ENCODE measurements around the gene NID1. TPM values are rescaled to one million over a fixed set of nuclear protein-coding genes. Genes with fewer than 3 reads are reported as not detected.

Gene NID1
- polyA plus RNA-seq, 1 donor = 76.0 TPM

DNA sequence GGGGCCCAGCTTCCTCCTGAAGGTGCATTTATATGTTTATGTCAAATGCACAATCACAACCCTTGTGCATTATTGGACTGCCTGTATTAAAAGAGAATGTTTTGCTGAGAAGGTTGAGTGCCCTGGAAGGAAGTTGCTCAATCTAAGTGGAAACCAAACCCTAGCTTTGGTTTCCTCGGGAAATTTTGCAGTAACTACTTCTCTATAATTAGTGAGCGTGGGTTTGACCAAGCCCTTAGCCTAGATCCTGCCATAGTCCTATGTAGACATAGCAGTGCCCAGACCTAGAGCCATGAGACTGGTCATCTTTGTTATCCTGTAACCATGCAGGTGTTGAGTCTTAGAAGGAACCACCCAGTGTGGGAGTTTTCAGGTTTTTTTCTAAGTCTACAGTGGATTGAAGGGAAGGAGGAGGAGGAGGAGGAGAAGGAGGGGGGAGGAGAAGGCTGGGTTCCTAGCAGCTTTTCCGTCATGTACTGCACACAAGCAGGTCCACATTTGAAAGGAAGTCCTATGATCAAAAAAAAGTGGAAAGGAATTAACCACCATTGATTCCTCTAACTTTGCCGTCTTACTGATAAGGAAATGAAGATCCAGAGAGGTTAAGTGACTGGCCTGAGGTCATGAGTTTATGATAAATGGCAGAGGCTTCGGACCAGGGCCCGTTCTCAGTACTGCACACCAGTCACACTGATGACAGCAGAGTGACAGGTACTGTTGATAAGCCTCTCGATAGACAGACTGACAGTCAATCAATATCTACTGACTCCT lies 126.0 kb downstream of the NID1 start:
- Histone ChIP-seq H3K4me1 (ENCODE audit: control insufficient read depth, insufficient read depth, low read length) (no peaks in the 10 kb centered on the region), H3K9me3 (ENCODE audit: control insufficient read depth, low read depth, low read length) (no peaks in the 10 kb centered on the region), H3K4me3 (ENCODE audit: low read length) (no peak overlapping the region), H3K27ac (ENCODE audit: low read length) (no peak overlapping the region), H3K27me3 (ENCODE audit: control insufficient read depth, insufficient read depth, low read length) (no peaks in the 10 kb centered on the region), H3K36me3 (ENCODE audit: control insufficient read depth, insufficient read depth, low read length) (no peaks in the 10 kb centered on the region)
- no peak for DNase-seq
- no CpG with 5 or more reads among the region's 7 CpGs for WGBS (ENCODE audit: insufficient coverage, low lambda C conversion rate)

DNA sequence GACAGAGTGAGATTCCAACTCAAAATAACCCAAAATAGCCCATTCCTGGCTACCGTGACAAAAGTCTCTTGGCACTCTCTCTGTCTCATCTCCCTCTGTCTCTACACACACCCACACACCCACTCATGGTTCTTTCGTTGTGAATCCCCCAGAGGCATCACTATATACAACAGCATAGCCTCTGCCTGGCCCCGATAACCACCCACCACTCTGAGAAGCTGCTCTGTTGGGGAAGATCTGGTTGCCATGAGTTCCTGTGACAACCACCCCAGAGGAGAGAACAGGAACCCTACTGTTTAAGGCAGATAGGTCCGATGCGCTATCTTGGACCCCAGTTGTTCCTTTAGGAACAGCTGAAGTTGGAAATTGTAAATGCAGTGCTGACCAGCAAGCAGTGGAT lies 127.8 kb downstream of the NID1 start:
- no peak overlapping the region for H3K27ac ChIP-seq (ENCODE audit: low read length)
- H3K27me3 ChIP-seq (ENCODE audit: control insufficient read depth, insufficient read depth, low read length) = no peaks in the 10 kb centered on the region
- H3K9me3 ChIP-seq (ENCODE audit: control insufficient read depth, low read depth, low read length) = no peaks in the 10 kb centered on the region
- no peak for DNase-seq
- H3K4me3 ChIP-seq (ENCODE audit: low read length) = no peak overlapping the region
- H3K36me3 ChIP-seq (ENCODE audit: control insufficient read depth, insufficient read depth, low read length) = no peaks in the 10 kb centered on the region
- WGBS (ENCODE audit: insufficient coverage, low lambda C conversion rate) = no CpG with 5 or more reads among the region's 5 CpGs
- no peaks in the 10 kb centered on the region for H3K4me1 ChIP-seq (ENCODE audit: control insufficient read depth, insufficient read depth, low read length)

DNA sequence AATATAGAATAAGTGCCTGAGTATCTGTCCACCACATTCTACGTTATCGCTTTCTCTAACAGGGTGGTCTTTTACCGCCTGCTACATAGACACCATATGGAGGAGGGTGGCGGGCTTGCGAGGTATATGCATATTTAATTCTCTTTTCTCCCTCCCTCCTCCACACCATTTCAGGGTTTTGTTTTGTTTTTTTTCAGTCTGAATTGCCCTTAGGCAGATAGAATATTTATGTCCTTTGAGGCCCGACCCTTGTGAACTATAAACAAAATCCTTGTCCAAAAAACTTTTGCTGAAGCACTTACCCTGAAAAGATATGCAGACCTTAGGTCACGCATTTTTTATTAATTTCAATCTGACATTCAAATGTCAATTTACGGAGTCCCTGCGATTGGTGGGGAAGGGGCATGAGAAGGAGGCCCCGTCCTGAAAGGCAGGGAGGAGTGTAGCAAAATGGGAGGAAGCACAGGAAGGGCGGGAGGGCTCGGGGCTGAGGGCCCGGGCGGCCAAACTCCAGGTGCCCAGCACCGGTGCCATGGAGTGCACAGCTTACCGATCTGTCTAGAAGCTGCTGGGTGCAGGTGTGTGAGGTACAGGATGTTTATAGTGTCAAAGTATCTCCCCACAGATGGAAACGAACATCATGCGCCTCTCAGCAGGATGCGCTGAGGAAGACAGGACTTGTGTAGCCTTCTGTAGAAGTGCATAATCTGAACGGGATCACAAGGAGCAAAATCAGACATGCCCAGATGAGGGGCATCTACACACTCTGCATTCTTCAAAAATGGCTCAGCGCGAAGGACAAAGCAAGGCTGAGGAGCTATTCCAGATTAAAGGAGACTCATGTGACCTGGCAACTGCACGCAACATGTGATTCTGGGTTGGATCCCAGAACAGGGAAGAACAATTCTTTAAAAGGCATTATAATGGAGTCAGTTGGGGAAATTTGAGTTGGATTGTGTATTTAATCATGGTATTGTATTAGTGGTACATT lies 129.4 kb downstream of the NID1 start:
- H3K4me1 ChIP-seq (ENCODE audit: control insufficient read depth, insufficient read depth, low read length) = no peaks in the 10 kb centered on the region
- no peaks in the 10 kb centered on the region for H3K36me3 ChIP-seq (ENCODE audit: control insufficient read depth, insufficient read depth, low read length)
- no peak overlapping the region for H3K27ac ChIP-seq (ENCODE audit: low read length)
- peaks cover 3% of the 10 kb centered on the region for H3K27me3 ChIP-seq (ENCODE audit: control insufficient read depth, insufficient read depth, low read length)
- DNase-seq = no peak
- no peak overlapping the region for H3K4me3 ChIP-seq (ENCODE audit: low read length)
- no peaks in the 10 kb centered on the region for H3K9me3 ChIP-seq (ENCODE audit: control insufficient read depth, low read depth, low read length)
- WGBS (ENCODE audit: insufficient coverage, low lambda C conversion rate) = 57% methylated on average over 1 of the region's 23 CpGs

DNA sequence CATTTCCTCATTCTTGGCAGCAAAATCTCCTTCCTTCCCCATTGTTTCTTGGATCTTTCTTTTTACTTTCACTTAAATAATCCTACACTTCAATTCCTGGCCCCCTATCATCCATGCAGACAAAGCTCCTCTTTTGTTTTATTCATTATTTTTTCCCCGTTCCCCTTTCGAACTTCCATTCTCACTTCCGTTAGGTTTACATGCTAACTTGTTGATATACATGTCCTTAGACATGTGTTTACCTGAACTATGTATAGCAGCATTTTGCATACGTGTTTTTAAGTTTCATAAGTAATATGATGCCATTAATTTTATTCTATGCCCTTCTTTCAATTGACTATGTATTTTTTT lies 131.1 kb downstream of the NID1 start:
- DNase-seq = no peak
- Histone ChIP-seq H3K9me3 (ENCODE audit: control insufficient read depth, low read depth, low read length) (no peaks in the 10 kb centered on the region), H3K36me3 (ENCODE audit: control insufficient read depth, insufficient read depth, low read length) (no peaks in the 10 kb centered on the region), H3K4me3 (ENCODE audit: low read length) (no peak overlapping the region), H3K27me3 (ENCODE audit: control insufficient read depth, insufficient read depth, low read length) (peaks cover 3% of the 10 kb centered on the region), H3K27ac (ENCODE audit: low read length) (no peak overlapping the region), H3K4me1 (ENCODE audit: control insufficient read depth, insufficient read depth, low read length) (no peaks in the 10 kb centered on the region)
- WGBS (ENCODE audit: insufficient coverage, low lambda C conversion rate) = 84% methylated on average over 4 of the region's 4 CpGs

DNA sequence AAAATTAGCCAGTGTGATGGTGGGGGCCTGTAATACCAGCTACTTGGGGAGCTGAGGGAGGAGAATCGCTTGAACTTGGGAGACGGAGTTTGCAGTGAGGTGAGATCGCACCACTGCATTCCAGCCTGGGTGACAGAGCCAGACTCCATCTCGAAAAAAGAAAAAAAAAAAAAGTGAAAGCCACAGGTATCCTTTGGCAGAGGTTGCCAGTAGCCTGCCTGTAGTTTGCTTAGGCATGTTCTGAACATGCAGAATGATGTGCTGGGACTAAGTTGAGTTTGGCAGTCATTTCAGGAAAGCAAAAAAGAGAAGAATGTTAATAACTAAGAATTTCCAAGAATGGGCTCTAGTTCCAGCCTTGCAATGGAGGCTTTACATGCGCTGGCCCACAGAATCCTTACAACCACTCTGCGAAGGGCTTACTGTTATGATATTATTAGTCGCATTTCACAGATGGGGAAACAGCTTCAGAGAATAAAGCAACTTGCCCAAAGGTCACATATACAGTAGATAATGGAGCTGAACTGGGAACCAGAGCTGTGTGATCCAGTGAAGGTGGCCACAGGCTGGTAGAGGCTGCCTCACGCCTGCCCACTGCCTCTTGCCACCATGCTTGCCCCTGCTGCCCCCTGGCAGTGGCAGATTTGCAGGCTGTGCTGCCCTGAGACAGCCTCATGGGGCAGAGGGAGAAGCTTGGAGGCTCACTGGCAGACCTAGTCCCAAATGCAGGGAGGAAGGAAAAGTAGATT lies 131.7 kb downstream of the NID1 start:
- no peak for DNase-seq
- Histone ChIP-seq H3K27me3 (ENCODE audit: control insufficient read depth, insufficient read depth, low read length) (peaks cover 3% of the 10 kb centered on the region), H3K27ac (ENCODE audit: low read length) (no peak overlapping the region), H3K9me3 (ENCODE audit: control insufficient read depth, low read depth, low read length) (no peaks in the 10 kb centered on the region), H3K4me3 (ENCODE audit: low read length) (no peak overlapping the region), H3K4me1 (ENCODE audit: control insufficient read depth, insufficient read depth, low read length) (no peaks in the 10 kb centered on the region), H3K36me3 (ENCODE audit: control insufficient read depth, insufficient read depth, low read length) (no peaks in the 10 kb centered on the region)
- WGBS (ENCODE audit: insufficient coverage, low lambda C conversion rate) = 100% methylated on average over 2 of the region's 8 CpGs

DNA sequence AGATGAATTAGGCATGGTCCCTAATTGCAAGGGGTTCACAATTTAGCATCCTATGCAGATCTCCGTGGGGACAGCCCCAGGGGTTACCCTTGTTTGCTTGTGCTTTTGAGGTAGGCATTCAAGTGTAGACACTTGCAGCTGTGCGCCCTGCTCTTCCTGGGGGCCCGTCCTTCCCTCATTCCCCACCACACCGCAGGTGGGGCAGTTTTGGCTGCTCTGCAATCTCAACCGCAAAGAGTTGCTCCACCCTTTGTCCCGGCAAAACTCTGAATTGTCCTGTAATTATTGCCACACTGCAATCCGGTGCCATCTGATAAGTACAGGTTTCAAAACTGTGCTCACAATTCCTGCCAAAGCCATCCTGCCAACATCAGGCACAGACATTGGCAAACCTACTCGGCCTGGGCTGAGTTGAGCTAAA lies 132.8 kb downstream of the NID1 start:
- no peak overlapping the region for H3K27ac ChIP-seq (ENCODE audit: low read length)
- peaks cover 3% of the 10 kb centered on the region for H3K27me3 ChIP-seq (ENCODE audit: control insufficient read depth, insufficient read depth, low read length)
- H3K4me3 ChIP-seq (ENCODE audit: low read length) = no peak overlapping the region
- no peaks in the 10 kb centered on the region for H3K36me3 ChIP-seq (ENCODE audit: control insufficient read depth, insufficient read depth, low read length)
- DNase-seq = no peak
- no peaks in the 10 kb centered on the region for H3K9me3 ChIP-seq (ENCODE audit: control insufficient read depth, low read depth, low read length)
- WGBS (ENCODE audit: insufficient coverage, low lambda C conversion rate) = 73% methylated on average over 3 of the region's 8 CpGs
- H3K4me1 ChIP-seq (ENCODE audit: control insufficient read depth, insufficient read depth, low read length) = no peaks in the 10 kb centered on the region

DNA sequence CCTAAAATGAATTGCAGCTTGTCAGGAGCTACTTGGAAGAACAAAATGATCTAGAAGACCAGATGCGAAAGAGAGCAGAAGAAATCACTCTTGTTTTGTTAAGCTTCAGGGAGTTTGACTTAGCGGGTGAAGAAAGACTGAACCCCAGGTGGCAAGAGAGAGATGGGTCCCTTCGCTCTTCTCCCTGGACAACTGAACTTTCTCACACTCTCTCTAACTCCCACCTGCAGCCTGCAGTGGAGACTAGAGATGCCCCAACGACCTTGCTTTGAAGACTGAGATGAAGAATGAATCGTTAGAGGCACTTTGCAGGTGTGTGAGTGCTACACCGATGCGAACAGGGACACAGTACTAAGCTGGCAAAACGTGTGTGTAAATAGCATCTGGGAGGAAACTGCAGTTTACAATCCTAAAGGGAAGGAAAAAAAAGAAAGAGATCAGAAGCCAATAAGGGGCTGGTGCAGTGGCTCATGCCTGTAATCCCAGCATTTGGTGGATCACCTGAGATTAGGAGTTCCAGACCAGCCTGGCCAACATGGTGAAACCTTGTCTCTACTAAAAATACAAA lies 133.6 kb downstream of the NID1 start:
- Histone ChIP-seq H3K9me3 (ENCODE audit: control insufficient read depth, low read depth, low read length) (no peaks in the 10 kb centered on the region), H3K27me3 (ENCODE audit: control insufficient read depth, insufficient read depth, low read length) (peaks cover 3% of the 10 kb centered on the region), H3K27ac (ENCODE audit: low read length) (no peak overlapping the region), H3K4me1 (ENCODE audit: control insufficient read depth, insufficient read depth, low read length) (no peaks in the 10 kb centered on the region), H3K36me3 (ENCODE audit: control insufficient read depth, insufficient read depth, low read length) (no peaks in the 10 kb centered on the region), H3K4me3 (ENCODE audit: low read length) (no peak overlapping the region)
- WGBS (ENCODE audit: insufficient coverage, low lambda C conversion rate) = no CpG with 5 or more reads among the region's 8 CpGs
- no peak for DNase-seq

DNA sequence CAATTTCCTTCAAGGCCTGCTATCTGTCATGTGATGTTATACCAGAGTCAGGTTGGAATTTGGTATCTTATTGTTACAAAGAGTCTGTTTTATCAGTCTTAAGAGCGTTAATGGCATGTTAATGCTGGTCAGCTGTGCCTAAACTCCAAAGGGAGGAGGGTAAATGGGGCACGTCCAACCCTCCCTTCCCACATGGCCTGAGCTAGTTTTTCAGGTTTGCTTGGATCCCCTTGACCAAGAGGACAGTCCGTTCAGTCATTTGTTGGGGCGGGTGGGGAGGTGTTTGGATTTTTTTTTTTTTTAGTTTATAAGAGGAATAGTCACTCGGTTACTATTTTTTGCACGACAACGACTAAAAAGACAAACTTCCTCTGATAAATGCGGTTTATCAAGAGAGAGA lies 134.3 kb downstream of the NID1 start:
- no peaks in the 10 kb centered on the region for H3K36me3 ChIP-seq (ENCODE audit: control insufficient read depth, insufficient read depth, low read length)
- WGBS (ENCODE audit: insufficient coverage, low lambda C conversion rate) = 60% methylated on average over 4 of the region's 8 CpGs
- H3K27ac ChIP-seq (ENCODE audit: low read length) = no peak overlapping the region
- DNase-seq = no peak
- no peaks in the 10 kb centered on the region for H3K4me1 ChIP-seq (ENCODE audit: control insufficient read depth, insufficient read depth, low read length)
- H3K4me3 ChIP-seq (ENCODE audit: low read length) = no peak overlapping the region
- H3K9me3 ChIP-seq (ENCODE audit: control insufficient read depth, low read depth, low read length) = no peaks in the 10 kb centered on the region
- H3K27me3 ChIP-seq (ENCODE audit: control insufficient read depth, insufficient read depth, low read length) = peaks cover 3% of the 10 kb centered on the region

DNA sequence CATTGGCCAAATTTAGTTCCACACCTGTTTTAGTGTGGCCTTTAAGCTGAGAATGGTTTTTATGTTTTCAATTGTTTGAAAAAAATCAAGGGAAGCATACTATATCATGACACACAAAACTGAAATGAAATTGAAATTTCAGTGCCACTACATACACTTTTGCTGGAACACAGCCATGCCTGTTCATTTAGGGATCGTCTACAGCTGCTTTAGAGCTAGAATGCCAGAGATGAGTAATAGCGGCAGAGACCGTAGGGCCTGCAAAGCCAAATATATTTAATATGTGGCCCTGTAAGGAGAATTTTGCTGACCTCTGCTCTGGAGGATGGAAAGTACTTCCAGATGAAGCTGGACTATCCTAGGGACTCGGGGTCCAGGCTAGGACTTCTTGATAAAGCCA lies 135.7 kb downstream of the NID1 start:
- DNase-seq = no peak
- no peaks in the 10 kb centered on the region for H3K9me3 ChIP-seq (ENCODE audit: control insufficient read depth, low read depth, low read length)
- H3K27ac ChIP-seq (ENCODE audit: low read length) = no peak overlapping the region
- peaks cover 3% of the 10 kb centered on the region for H3K27me3 ChIP-seq (ENCODE audit: control insufficient read depth, insufficient read depth, low read length)
- no CpG with 5 or more reads among the region's 4 CpGs for WGBS (ENCODE audit: insufficient coverage, low lambda C conversion rate)
- H3K4me3 ChIP-seq (ENCODE audit: low read length) = no peak overlapping the region
- no peaks in the 10 kb centered on the region for H3K36me3 ChIP-seq (ENCODE audit: control insufficient read depth, insufficient read depth, low read length)
- H3K4me1 ChIP-seq (ENCODE audit: control insufficient read depth, insufficient read depth, low read length) = no peaks in the 10 kb centered on the region

DNA sequence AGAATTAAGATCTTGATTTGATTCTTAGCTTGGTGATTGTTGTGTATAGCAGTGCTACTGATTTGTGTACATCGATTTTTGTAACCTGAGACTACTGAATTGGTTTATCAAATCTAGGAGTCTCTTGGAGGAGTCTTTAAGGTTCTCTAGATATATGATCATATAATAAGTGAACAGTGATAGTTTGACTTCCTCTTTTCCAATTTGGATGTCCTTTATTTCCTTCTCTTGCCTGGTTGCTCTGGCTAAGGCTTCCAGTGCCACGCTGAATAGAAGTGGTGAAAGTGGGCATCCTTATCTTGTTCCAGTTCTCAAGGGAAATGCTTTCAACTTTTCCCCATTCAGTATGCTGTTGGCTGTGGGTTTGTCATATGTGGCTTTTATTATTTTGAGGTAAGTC lies 136.7 kb downstream of the NID1 start:
- Histone ChIP-seq H3K36me3 (ENCODE audit: control insufficient read depth, insufficient read depth, low read length) (no peaks in the 10 kb centered on the region), H3K27ac (ENCODE audit: low read length) (no peak overlapping the region), H3K4me1 (ENCODE audit: control insufficient read depth, insufficient read depth, low read length) (no peaks in the 10 kb centered on the region), H3K4me3 (ENCODE audit: low read length) (no peak overlapping the region), H3K27me3 (ENCODE audit: control insufficient read depth, insufficient read depth, low read length) (peaks cover 3% of the 10 kb centered on the region), H3K9me3 (ENCODE audit: control insufficient read depth, low read depth, low read length) (no peaks in the 10 kb centered on the region)
- 100% methylated on average over 1 of the region's 2 CpGs for WGBS (ENCODE audit: insufficient coverage, low lambda C conversion rate)
- DNase-seq = no peak

Data from large intestine (tissue), 3 donors.